Endodermal cell (in vitro differentiated cells): ENCODE measurements around the gene ATE1. TPM values are rescaled to one million over a fixed set of nuclear protein-coding genes. Genes with fewer than 3 reads are reported as not detected.

ENCODE experiments used
- DNase-seq: peaks from one replicate; pipeline ENCODE4 v3.0.0-alpha.2; 2017
- H3K27ac ChIP-seq: 2 replicates; pipeline ENCODE4 v1.5.1; 2013; ENCODE audit warnings: mild to moderate bottlenecking, low read depth, low read length, moderate library complexity
- H3K27me3 ChIP-seq: 2 replicates; pipeline ENCODE4 v1.6.1; 2013; ENCODE audit warnings: mild to moderate bottlenecking, low read length, moderate library complexity; ENCODE audit not compliant: insufficient read depth, control insufficient read depth, poor library complexity, severe bottlenecking
- H3K36me3 ChIP-seq: 2 replicates; pipeline ENCODE4 v1.7.0; 2013; ENCODE audit warnings: mild to moderate bottlenecking, low read length, moderate library complexity; ENCODE audit not compliant: control insufficient read depth, insufficient read depth
- H3K4me1 ChIP-seq: one replicate; pipeline ENCODE4 v1.7.0; 2013; ENCODE audit warnings: low read length; ENCODE audit not compliant: control insufficient read depth, insufficient read depth
- H3K4me3 ChIP-seq: 2 replicates; pipeline ENCODE4 v1.5.1; 2013; ENCODE audit warnings: mild to moderate bottlenecking, low read length, moderate library complexity
- H3K9ac ChIP-seq: 2 replicates; pipeline ENCODE4 v1.6.1; 2013; ENCODE audit warnings: mild to moderate bottlenecking, low read length, moderate library complexity; ENCODE audit not compliant: poor library complexity, severe bottlenecking; ENCODE audit errors: extremely low read depth
- H3K9me3 ChIP-seq: 2 replicates; pipeline ENCODE4 v1.6.1; 2013; ENCODE audit warnings: mild to moderate bottlenecking, low read length, moderate library complexity; ENCODE audit not compliant: control insufficient read depth
- H3K27ac Mint-ChIP-seq: 2 replicates; pipeline ENCODE4 v1.8.0; 2020; ENCODE audit warnings: mixed read lengths
- H3K27me3 Mint-ChIP-seq: 2 replicates; pipeline ENCODE4 v1.8.0; 2021; ENCODE audit warnings: mild to moderate bottlenecking, mixed read lengths; ENCODE audit not compliant: insufficient read depth
- H3K36me3 Mint-ChIP-seq: 2 replicates; pipeline ENCODE4 v1.8.0; 2020; ENCODE audit warnings: low read depth, mixed read lengths
- H3K4me1 Mint-ChIP-seq: 2 replicates; pipeline ENCODE4 v1.8.0; 2020; ENCODE audit warnings: mixed read lengths
- H3K4me3 Mint-ChIP-seq: 2 replicates; pipeline ENCODE4 v1.8.0; 2020; ENCODE audit warnings: mild to moderate bottlenecking, moderate library complexity, mixed read lengths
- H3K9me3 Mint-ChIP-seq: 2 replicates; pipeline ENCODE4 v1.8.0; 2020; ENCODE audit warnings: mild to moderate bottlenecking, mixed read lengths
- WGBS, 2 experiments: methylation state at CpG; one replicate each; pipeline versions ENCODE4 v1.1.5 to v1.1.7; 2013; ENCODE audit warnings: missing lambda C conversion rate in 2 of 2, mixed read lengths in 1 of 2; ENCODE audit not compliant: insufficient coverage in 1 of 2, insufficient read length in 1 of 2; 5-methylcytosine and 5-hydroxymethylcytosine counted together
- total RNA-seq, 2 donors: library from RNA; stranded (reverse); fragmentation: NEBNext Ultra II Directional in 1 of 2; extraction: Animal tissue kit (Norgen Biotek cat#: 25700) in 1 of 2; gene quantifications; 2 replicates in 1 of 2; 3 replicates in 1 of 2; pipeline ENCODE4 v1.2.1, GENCODE V29; 2021
- TF ChIP-seq, protein P1 (sequence below): fragments of 200-600 bp; sonication (generic); conservative IDR thresholded peaks from 2 replicates; pipeline ENCODE4 v1.5.0; 2021; ENCODE audit warnings: antibody characterized with exemption, mild to moderate bottlenecking

ATE1 gene
- total RNA-seq, 2 donors from 2014 or later = 31.2 to 32.2 TPM

- WGBS, 2 experiments = 95 to 97% methylated on average over 3 of the region's 3 CpGs
- H3K36me3 Mint-ChIP-seq = peaks cover 13% of the 10 kb centered on the region
- no peaks in the 10 kb centered on the region for H3K4me1 Mint-ChIP-seq
- H3K4me3 ChIP-seq = no peak overlapping the region
- H3K27me3 ChIP-seq = no peaks in the 10 kb centered on the region
- no peaks in the 10 kb centered on the region for H3K36me3 ChIP-seq
- no peaks in the 10 kb centered on the region for H3K9me3 Mint-ChIP-seq
- H3K4me1 ChIP-seq = no peaks in the 10 kb centered on the region
- DNase-seq = no peak
- no peaks in the 10 kb centered on the region for H3K9me3 ChIP-seq
- H3K9ac ChIP-seq = no peak overlapping the region
- H3K27ac Mint-ChIP-seq = no peak overlapping the region
- TF ChIP-seq, protein P1, sequence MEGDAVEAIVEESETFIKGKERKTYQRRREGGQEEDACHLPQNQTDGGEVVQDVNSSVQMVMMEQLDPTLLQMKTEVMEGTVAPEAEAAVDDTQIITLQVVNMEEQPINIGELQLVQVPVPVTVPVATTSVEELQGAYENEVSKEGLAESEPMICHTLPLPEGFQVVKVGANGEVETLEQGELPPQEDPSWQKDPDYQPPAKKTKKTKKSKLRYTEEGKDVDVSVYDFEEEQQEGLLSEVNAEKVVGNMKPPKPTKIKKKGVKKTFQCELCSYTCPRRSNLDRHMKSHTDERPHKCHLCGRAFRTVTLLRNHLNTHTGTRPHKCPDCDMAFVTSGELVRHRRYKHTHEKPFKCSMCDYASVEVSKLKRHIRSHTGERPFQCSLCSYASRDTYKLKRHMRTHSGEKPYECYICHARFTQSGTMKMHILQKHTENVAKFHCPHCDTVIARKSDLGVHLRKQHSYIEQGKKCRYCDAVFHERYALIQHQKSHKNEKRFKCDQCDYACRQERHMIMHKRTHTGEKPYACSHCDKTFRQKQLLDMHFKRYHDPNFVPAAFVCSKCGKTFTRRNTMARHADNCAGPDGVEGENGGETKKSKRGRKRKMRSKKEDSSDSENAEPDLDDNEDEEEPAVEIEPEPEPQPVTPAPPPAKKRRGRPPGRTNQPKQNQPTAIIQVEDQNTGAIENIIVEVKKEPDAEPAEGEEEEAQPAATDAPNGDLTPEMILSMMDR = no peak
- H3K27me3 Mint-ChIP-seq = no peaks in the 10 kb centered on the region
- no peak overlapping the region for H3K4me3 Mint-ChIP-seq
- H3K27ac ChIP-seq = no peak overlapping the region
These were observed 139.7 kb downstream of the ATE1 start for GRCh38 chr10:121788115-121788514.

DNA sequence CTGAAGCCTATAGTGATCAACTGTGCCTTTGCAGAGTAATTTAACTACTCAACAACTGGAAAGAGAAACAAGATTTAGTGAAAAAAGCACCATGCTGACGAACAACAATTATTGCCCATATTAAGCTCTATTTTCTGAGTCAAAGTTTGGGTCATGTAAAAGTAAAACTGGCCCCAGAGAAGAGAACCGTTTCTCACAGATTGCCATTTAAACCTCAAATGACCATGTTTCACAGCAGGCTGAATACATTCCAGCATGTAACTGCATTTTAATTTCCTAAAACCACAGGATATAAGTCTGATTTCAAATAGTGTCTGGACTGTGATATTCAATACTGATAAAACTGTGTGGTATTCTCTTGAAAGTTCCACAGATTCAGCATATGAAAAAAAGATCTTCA, 140.7 kb downstream of the ATE1 start:
- TF ChIP-seq, protein P1 = no peak
- Mint-ChIP-seq H3K4me3 (no peak overlapping the region), H3K27ac (no peak overlapping the region), H3K4me1 (no peaks in the 10 kb centered on the region), H3K9me3 (no peaks in the 10 kb centered on the region), H3K27me3 (no peaks in the 10 kb centered on the region), H3K36me3 (peaks cover 13% of the 10 kb centered on the region)
- Histone ChIP-seq H3K4me3 (no peak overlapping the region), H3K36me3 (no peaks in the 10 kb centered on the region), H3K27ac (no peak overlapping the region), H3K9ac (no peak overlapping the region), H3K9me3 (no peaks in the 10 kb centered on the region), H3K4me1 (no peaks in the 10 kb centered on the region), H3K27me3 (no peaks in the 10 kb centered on the region)
- no peak for DNase-seq
- WGBS, 2 experiments = 84 to 100% methylated on average over 2 of the region's 2 CpGs

DNA sequence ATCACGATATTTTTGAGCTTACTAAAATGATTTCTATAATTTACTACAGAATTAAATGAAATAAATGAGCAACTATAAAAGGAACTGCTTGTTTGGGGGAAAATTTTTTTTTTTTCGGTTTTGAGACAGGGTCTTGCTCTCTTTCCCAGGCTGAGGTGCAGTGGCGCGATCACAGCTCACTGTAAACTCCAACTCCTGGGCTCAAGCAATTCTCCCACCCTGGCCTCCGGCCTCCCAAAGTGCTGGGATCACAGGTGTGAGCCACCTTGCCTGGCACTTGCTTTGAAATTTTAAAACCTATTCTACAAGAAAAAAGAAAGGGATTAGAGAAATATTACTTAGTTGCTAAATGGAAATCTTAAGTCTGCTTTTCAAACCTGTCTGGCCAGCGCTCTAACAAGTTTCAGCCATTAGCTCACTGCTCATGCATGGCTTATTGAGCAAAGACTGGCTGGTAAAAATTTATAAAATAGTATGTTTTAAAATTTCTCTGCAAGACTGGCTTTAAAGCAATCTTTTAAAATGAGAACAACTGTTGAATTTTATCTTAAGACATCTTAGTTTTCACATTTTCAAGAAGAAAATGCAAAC, 144.0 kb downstream of the ATE1 start:
- Histone ChIP-seq H3K4me3 (no peak overlapping the region), H3K4me1 (no peaks in the 10 kb centered on the region), H3K9ac (no peak overlapping the region), H3K9me3 (no peaks in the 10 kb centered on the region), H3K36me3 (no peaks in the 10 kb centered on the region), H3K27ac (no peak overlapping the region), H3K27me3 (no peaks in the 10 kb centered on the region)
- H3K4me1 Mint-ChIP-seq = no peaks in the 10 kb centered on the region
- 70 to 76% methylated on average over 4 to 5 of the region's 6 CpGs for WGBS, 2 experiments
- H3K9me3 Mint-ChIP-seq = no peaks in the 10 kb centered on the region
- H3K4me3 Mint-ChIP-seq = no peak overlapping the region
- H3K27ac Mint-ChIP-seq = no peak overlapping the region
- no peak for DNase-seq
- H3K36me3 Mint-ChIP-seq = peaks cover 6% of the 10 kb centered on the region
- TF ChIP-seq, protein P1 = no peak
- no peaks in the 10 kb centered on the region for H3K27me3 Mint-ChIP-seq
